Progenitor cell of endocrine pancreas (in vitro differentiated cells): ENCODE data around the gene RAC3. TPM values are rescaled to one million over a fixed set of nuclear protein-coding genes. Genes with fewer than 3 reads are reported as not detected.

Source experiments
- DNase-seq: peaks from one replicate; pipeline ENCODE4 v3.0.0; 2021; ENCODE audit warnings: low spot score; ENCODE audit not compliant: unreplicated experiment
- H3K27ac Mint-ChIP-seq: 2 replicates; pipeline ENCODE4 v1.8.0; 2021; ENCODE audit warnings: mild to moderate bottlenecking, moderate library complexity, mixed read lengths
- H3K27me3 Mint-ChIP-seq: 2 replicates; pipeline ENCODE4 v1.8.0; 2021; ENCODE audit warnings: mixed read lengths
- H3K36me3 Mint-ChIP-seq: 2 replicates; pipeline ENCODE4 v1.8.0; 2022; ENCODE audit warnings: mixed read lengths; ENCODE audit not compliant: insufficient read depth
- H3K4me1 Mint-ChIP-seq: 2 replicates; pipeline ENCODE4 v1.8.0; 2021; ENCODE audit warnings: low read depth, mixed read lengths
- H3K4me3 Mint-ChIP-seq: 2 replicates; pipeline ENCODE4 v1.8.0; 2021; ENCODE audit warnings: low read depth, mild to moderate bottlenecking, moderate library complexity, mixed read lengths
- H3K9me3 Mint-ChIP-seq: 2 replicates; pipeline ENCODE4 v1.8.0; 2021; ENCODE audit warnings: low read depth, mixed read lengths
- CTCF ChIP-seq: fragments of 200-600 bp; sonication (generic); IDR thresholded peaks from one replicate; pipeline ENCODE4 v1.5.0; 2021; ENCODE audit warnings: antibody characterized with exemption, mild to moderate bottlenecking; ENCODE audit not compliant: unreplicated experiment
- total RNA-seq: library from RNA; stranded (reverse); gene quantifications from 2 replicates; pipeline ENCODE4 v1.2.1, GENCODE V29; 2021

Gene RAC3
- total RNA-seq, 1 donor from 2014 or later = 25.2 TPM

GRCh38 chr17:82015311-82015971 lies 16.0 kb upstream of the RAC3 start:
- H3K4me1 Mint-ChIP-seq = no peaks in the 10 kb centered on the region
- no peak for DNase-seq
- peaks cover 2% of the 10 kb centered on the region for H3K36me3 Mint-ChIP-seq
- no peak for TF ChIP-seq CTCF
- H3K4me3 Mint-ChIP-seq = no peak overlapping the region
- no peak overlapping the region for H3K27ac Mint-ChIP-seq
- no peaks in the 10 kb centered on the region for H3K27me3 Mint-ChIP-seq
- H3K9me3 Mint-ChIP-seq = no peaks in the 10 kb centered on the region

GRCh38 chr17:82016061-82016874 lies 15.2 kb upstream of the RAC3 start:
- H3K27ac Mint-ChIP-seq = no peak overlapping the region
- H3K36me3 Mint-ChIP-seq = peaks cover 2% of the 10 kb centered on the region
- H3K4me1 Mint-ChIP-seq = no peaks in the 10 kb centered on the region
- DNase-seq = no peak
- no peak for TF ChIP-seq CTCF
- no peaks in the 10 kb centered on the region for H3K9me3 Mint-ChIP-seq
- H3K4me3 Mint-ChIP-seq = no peak overlapping the region
- H3K27me3 Mint-ChIP-seq = no peaks in the 10 kb centered on the region

GRCh38 chr17:82016875-82017459 lies 14.5 kb upstream of the RAC3 start:
- H3K9me3 Mint-ChIP-seq = no peaks in the 10 kb centered on the region
- no peak for DNase-seq
- no peak for TF ChIP-seq CTCF
- H3K36me3 Mint-ChIP-seq = peaks cover 2% of the 10 kb centered on the region
- no peaks in the 10 kb centered on the region for H3K27me3 Mint-ChIP-seq
- H3K4me1 Mint-ChIP-seq = peaks cover 5% of the 10 kb centered on the region
- no peak overlapping the region for H3K4me3 Mint-ChIP-seq
- H3K27ac Mint-ChIP-seq = no peak overlapping the region

- DNase-seq = no peak
- TF ChIP-seq CTCF = no peak
- H3K27ac Mint-ChIP-seq = no peak overlapping the region
- no peak overlapping the region for H3K4me3 Mint-ChIP-seq
- no peaks in the 10 kb centered on the region for H3K9me3 Mint-ChIP-seq
- H3K27me3 Mint-ChIP-seq = no peaks in the 10 kb centered on the region
- peaks cover 2% of the 10 kb centered on the region for H3K36me3 Mint-ChIP-seq
- H3K4me1 Mint-ChIP-seq = peaks cover 5% of the 10 kb centered on the region
Measured at GRCh38 chr17:82017612-82018151, 13.8 kb upstream of the RAC3 start.
